NCI-H1417 (cell line): Measurements from ENCODE around the gene PPP1R36.
"Not testable (repeated sequence)": the region's sequence is repeated elsewhere in the genome, so short reads cannot be mapped to it uniquely, and the experiment has no call there.

Experiments used
- DNase-seq, 3 experiments: peaks; one replicate each; lab custom pipeline; 2025; lab: John Stamatoyannopoulos, UW

The PPP1R36 gene

DNA sequence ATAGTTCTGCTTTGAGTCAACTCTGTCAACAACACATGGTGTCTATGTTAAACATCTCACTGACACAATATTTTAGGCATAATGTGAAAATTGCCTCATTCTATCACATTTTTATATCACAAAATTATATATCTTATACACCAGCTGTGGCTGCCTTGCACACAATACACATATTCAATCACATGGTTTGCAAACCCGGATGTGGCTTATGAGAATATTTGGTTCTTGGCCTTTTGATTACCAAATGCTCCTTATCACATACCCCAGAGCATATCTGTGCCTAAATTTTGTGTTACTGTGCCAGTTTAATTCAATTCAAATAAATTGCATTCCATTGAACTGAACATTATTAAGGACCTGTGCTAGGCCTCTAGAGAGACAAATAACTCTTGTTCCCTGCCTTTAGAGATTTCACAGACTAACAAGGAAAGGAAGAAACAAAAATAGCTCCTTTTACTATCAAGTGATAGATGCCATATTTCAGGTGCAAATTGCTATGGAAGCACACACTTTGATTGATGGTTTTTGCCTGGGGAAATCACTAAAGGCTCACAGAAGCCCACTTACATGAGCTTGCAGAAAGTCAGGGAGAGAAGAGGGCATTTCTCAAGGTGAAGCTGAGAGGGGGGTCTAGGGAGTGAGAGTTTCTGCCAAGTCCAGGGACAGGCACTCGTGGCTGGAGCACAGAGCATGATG is 63.4 kb downstream of the PPP1R36 start:
- DNase-seq, result no peak

DNA sequence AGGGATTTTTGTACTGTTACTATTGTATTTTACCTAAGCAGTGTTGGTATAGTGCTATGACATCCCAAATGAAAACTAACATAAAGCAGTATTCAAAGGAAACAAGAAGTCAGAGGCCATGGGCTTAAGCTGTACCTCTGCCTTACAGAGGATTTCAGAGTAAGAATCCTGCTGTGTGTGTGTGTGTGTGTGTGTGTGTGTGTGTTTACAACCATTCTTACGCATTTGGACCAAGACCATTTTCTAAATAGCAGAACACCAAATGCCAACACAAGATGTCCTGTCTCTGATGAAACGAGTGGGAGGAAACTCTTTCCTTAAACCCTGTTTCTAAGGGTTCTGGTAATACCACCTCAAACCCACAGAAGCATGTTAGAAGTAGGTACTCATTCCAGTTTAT is 64.4 kb downstream of the PPP1R36 start:
- no peak for DNase-seq

DNA sequence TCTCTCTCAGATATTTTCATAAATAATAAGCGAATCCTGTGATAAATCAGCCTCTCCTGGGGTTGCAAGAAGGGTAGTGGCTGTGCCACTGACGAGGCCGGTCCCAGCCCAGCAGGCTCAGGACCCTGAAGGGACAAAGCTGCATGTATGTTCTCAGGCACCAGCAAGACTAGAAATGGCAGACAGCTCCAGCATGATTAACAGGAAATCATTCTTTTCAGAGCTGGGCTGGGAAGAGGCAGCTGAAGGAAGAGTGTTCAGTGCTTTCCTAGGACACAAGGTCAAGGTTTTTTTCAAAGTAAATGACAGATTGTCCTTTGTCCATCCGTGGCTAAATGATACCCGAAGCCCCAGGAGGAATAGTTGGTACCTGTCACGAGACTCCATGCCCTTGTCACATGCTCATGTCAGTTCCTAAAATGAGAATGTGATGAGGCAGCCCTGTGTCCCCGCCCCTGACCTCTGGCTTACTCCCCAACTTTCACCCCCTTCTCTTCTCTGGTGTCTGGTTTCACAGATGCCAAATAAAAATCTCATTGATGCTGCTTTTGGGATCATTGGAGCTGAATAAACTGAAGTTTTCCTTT is 65.1 kb downstream of the PPP1R36 start:
- peak in 1 of 3 experiments; percentile 34 for DNase-seq

DNA sequence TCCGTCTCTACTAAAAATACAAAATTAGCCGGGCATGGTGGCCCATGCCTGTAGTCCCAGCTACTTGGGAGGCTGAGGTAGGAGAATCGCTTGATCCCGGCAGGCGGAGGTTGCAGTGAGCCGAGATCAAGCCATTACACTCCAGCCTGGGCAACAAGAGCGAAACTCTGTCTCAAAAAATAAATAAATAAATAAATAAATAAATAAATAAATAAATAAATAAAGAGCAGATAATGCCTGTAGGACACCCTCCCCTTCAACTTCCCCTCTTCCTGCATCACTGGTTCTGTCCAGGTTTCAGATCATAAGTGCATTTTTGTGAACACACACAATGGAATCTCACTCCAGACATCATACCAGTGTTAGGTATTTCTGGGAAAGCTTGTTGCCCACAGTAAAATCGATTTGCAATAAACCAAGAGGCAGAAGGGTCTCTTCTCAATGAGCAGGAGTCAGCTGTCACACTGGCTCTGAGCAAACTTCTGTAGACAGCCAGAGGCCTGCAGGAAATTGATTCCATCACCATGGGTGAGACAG is 68.2 kb downstream of the PPP1R36 start:
- DNase-seq, result not testable (repeated sequence)

DNA sequence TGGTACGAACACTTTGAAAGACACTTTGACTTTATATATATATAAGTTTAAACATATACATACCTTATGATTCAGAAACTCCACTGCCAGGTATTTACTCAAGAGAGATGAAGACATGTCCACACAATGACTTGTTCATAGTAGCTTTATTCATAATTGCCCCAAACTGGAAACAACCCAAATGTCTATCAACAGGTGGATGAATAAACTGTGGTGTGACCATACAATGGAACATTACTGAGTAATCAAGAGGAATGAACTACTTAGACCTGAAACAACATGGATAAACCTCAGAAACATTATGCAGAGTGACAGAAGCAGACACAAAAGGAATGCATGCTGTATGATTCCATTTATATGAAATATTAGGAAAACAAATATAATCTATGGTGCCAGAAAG is 71.1 kb downstream of the PPP1R36 start:
- DNase-seq, result no peak

DNA sequence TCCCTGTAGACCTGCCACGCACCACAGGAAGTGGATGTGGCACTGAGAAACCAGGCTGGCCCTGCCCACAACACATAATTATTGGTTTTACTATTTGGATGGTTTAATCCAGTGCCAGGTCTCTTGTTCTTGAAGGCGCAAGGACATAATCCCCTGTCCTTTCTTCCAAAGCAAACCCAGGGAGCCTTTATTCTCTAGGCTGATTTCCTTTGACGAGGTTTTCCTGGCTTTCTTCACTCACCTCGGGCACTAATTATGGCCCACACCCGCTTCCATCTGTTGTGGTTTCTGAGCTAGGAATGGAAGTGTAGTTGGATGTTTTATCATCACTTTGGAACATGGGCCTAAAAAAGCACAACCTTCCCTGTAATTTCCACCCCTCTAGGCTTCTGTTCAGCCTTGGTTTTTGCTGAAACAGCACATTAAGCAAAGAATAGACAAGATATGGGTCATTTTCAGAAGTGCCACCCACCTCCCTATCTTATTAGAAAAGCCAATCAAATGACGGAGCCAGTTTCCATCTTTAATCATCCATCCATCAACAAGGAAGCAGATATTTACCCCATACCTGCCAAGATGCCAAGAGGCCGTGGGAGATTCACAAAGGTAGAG is 73.9 kb downstream of the PPP1R36 start:
- DNase-seq, result peak in 1 of 3 experiments; percentile 8

DNA sequence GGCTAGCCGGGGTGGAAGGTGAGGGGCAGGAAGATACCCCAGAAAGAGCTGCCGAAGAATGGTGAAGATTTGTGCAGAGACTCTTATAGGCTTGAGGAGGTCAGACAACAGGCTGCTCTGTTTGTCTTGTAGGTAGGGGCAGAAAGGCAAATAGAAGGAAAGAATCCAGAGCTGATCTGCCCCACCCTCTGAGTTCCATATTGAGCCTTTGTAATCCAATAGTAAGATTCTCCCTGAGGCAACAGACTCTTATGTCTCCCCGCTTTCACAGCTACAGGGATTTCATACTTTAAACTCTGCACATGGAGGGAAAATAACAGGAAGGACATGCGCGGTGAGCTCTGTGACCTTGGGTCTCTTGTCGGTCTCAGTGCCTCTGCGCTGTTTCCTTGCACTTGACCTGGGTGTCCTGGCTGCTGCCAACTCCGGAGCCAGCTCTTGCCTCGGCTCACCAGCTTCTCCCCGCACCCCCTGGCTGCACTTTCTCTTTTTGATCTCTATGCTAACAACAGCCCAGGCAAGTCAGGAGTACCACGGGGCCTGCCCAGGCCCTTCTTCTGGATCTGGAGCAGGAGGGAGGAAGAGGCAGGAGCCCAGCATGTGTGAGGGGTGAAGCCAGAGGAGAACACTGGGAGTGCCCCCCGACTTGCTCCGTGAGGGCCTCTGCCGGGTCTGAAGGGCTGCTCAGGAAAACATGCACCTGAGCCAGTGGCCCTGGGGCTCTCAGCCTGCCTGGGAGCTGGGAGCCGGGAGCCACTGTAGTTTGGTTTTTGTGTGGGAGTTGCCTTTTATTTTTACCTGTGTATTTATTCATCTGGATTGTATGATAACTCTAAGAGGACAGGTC is 75.8 kb downstream of the PPP1R36 start:
- no peak for DNase-seq

DNA sequence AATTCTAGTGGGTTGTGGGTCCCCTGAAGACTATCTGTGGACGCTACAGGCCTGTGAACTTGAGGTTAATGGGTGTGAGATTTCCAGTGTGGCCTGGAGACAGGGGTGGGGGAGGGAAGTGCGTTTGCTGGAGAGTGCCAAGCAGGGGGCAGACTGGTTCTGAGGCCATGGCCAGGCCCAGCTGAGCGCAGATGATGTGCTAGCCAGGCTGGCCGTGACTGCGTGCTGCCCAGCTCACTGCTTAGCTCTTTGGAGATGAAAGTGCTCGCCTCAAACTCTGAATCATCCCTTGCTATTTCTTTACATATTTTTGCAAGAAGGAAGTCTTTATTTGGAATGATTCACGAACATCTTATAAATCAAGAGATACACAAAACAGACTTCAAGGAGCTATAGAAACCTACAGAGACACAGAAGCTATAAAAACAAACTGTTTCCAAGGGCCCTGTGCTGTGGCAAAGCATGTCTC is 79.2 kb downstream of the PPP1R36 start:
- DNase-seq, result no peak

DNA sequence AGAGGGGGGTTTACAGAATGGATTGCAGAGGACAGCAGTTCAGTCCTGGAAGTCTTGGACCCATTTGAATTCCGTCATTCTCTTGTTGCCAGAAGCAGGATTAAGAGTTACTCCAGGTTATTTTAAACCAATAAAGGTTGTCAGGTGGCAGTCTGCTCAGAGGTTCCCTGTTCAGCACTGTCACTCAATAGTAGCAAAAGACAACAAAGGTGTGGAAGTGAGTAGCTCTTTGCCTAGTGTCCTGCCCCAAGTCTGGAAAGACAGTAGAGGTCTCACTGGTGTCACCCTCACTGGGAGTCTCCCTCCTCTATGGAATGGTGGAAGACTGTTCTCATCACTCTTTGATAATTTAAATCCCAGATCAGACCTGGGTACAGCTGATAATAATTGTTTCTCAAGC is 81.0 kb downstream of the PPP1R36 start:
- DNase-seq, result no peak

DNA sequence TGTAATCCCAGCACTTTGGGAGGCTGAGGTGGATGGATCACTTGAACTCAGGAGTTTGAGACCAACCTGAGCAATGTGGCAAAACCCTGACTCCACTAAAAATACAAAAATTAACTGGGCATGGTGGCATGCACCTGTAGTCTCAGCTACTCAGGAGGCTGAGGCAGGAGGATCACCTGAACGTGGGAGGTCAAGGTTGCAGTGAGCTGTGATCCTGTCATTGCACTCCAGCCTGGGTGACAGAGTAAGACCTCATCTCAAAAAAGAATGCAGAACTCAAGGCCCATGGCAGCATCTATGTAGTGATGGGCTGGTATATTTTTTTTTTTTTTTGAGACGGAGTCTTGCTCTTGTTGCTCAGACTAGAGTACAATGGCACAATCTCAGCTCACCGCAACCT is 81.5 kb downstream of the PPP1R36 start:
- DNase-seq, result not testable (repeated sequence)

DNA sequence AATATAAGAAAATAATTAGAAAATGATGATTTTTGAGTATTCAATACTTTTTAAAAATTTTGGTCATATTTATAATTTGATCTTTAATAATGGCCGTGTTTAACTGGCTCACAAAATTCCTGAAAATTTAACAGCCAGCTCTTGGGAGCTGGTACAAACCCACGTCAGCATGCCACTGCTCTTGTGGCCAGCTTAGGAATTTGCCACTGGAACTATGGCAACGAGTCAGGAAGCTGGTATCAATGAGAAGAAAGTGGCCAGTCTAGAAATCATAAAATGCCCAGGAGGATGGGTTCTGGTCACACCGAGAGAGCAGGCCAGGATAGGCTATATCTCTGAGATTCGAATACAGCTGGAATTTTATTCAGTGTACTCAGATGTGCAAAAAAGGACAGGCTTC is 82.3 kb downstream of the PPP1R36 start:
- no peak for DNase-seq

DNA sequence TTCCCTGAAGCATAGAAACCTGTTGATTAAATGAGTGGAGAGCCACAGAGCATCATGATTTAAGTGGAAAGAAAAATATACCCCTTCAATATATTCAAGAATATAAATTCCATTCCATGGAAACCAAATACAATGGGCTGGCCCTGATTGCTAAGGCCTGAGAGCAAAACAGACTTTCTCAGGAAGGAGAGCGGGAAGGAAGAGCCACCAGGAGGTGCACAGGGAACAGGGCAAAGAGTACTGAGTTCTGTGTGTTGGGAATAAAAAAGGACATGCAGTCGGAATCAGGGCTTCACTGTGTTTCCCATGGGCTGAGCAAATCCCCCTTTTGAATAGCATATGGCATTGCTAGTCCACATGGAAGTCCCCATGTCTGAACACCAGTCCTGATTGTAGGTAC is 84.8 kb downstream of the PPP1R36 start:
- DNase-seq, result no peak

DNA sequence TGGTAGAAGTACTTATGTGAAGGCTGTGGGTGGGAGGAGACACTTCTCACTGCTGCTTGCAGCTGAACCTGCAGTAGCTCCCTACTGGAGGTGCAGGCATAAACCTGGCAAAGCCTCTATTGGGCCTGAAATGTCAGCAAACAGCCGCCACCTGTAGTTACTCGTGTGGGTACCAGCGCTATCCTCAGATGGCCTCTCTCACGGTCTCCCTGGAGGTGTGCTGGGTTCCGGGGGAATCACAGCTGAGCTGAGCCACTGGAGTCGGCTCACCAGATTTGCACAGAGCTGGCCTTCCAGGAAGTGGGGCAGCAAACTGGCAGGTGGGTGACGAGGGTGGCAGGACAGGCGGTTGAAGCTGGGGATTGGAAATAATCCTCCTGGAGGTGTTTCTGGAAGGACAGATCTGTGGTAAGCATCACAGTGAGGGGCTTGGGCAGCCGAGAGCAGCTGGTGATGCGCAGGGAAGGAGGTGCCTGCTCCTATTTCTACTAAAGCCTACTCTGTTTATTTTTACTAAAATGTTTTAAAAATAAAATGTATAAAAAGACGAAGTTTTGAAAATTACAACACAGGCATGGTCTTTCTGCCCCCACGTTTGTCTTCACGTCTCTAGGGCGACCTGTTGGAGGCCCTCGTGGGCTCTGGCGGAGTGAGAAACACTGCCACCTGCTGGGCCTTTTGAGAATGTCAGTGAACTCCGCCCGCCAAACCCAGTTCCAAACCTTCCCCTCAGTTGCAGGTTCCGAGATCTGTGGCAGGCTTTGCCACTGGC is 86.6 kb downstream of the PPP1R36 start:
- peak; percentile 66 to 88 (median 80) for DNase-seq

DNA sequence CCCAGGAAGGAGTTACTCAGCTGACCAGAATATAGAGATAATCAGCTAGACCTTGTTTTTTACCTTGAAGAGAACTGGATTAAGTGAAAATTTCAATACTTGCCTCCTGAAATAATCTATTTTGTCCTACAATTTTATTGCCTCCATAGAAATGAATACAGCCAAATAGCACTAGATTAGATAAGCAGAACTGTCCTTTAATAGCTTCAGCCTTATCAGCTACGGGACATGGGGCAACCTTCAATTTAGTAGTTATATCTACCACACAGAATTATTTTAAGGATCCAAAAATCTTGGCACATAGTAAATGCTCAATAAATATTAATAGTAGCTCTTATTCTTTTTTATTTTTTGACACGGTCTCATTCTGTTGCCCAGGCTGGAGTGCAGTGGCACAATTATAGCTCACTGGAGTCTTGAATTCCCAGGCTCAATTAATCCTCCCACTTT is 87.2 kb downstream of the PPP1R36 start:
- no peak for DNase-seq

DNA sequence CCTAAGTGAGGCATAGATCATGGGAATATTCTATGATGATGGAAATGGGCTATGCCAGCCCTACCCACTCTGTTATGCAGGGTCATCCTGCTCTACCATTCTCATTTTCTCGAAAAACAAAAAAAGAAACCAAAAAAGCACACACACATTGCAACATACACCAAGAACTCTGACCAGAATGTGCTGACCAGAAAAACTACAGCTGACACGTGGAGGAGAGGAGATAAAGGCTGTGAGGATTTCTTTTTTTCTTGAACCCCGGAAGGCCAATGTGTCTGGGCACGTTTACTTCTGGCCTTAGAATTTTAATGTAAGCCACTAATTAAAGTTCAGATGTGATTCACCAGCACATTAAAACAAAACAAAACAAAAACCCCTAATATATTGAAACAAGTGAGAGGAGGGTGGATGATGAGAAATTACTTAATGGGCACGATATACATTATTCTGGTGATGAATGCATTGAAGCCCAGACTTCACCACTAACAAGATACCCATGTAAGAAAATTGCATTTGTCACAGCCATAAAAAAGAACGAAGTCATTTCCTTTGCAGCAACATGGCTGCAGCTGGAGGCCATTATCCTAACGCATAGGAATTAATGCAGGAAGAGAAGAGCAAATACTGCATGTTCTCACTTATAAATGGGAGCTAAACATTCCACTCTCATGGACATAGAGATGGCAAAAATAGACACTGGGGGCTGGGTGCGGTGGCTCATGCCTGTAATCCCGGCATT is 88.1 kb downstream of the PPP1R36 start:
- no peak for DNase-seq

DNA sequence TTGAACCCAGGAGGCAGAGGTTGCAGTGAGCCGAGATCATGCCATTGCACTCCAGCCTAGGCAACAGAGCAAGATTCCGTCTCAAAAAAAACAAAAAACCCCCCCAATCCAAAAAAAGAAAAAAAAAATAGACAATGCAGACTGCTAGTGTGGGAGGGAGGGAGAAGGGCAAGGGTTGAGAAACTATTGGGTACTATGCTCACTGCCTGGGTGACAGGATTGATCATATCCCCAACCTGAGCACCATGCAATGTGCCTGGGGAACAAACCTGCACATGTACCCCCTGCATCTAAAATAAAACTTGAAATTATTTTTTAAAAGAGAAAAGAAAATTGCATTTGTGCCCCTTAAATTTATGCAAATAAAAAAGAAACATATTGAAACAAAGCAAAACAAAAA is 88.9 kb downstream of the PPP1R36 start:
- no peak for DNase-seq
